Measurements from ENCODE around the gene CLDN18.

The CLDN18 gene

GRCh38 chr3:138047596-138048158, 37.7 kb downstream of the CLDN18 start:
- H3K36me3 ChIP-seq (ENCODE audit: control insufficient read depth, insufficient read depth, low read length): no peaks in the 10 kb centered on the region
- no peaks in the 10 kb centered on the region for H3K9me3 ChIP-seq (ENCODE audit: control insufficient read depth, insufficient read depth, low read length)
- H3K9ac ChIP-seq (ENCODE audit: low read depth, low read length): no peak overlapping the region
- no peaks in the 10 kb centered on the region for H3K27me3 ChIP-seq (ENCODE audit: control insufficient read depth, insufficient read depth, low read length)
- H3K4me3 ChIP-seq (ENCODE audit: low read depth, low read length): no peak overlapping the region
- peaks cover 6% of the 10 kb centered on the region for H3K4me1 ChIP-seq (ENCODE audit: control insufficient read depth, insufficient read depth, low read length)

GRCh38 chr3:138049157-138049919, 39.4 kb downstream of the CLDN18 start:
- Histone ChIP-seq H3K4me1 (ENCODE audit: control insufficient read depth, insufficient read depth, low read length) (peaks cover 6% of the 10 kb centered on the region), H3K4me3 (ENCODE audit: low read depth, low read length) (no peak overlapping the region), H3K36me3 (ENCODE audit: control insufficient read depth, insufficient read depth, low read length) (no peaks in the 10 kb centered on the region), H3K27me3 (ENCODE audit: control insufficient read depth, insufficient read depth, low read length) (no peaks in the 10 kb centered on the region), H3K9ac (ENCODE audit: low read depth, low read length) (no peak overlapping the region), H3K9me3 (ENCODE audit: control insufficient read depth, insufficient read depth, low read length) (no peaks in the 10 kb centered on the region)

GRCh38 chr3:138051947-138052802, 42.2 kb downstream of the CLDN18 start:
- H3K9ac ChIP-seq (ENCODE audit: low read depth, low read length): no peak overlapping the region
- H3K36me3 ChIP-seq (ENCODE audit: control insufficient read depth, insufficient read depth, low read length): no peaks in the 10 kb centered on the region
- H3K27me3 ChIP-seq (ENCODE audit: control insufficient read depth, insufficient read depth, low read length): no peaks in the 10 kb centered on the region
- no peak overlapping the region for H3K4me3 ChIP-seq (ENCODE audit: low read depth, low read length)
- H3K4me1 ChIP-seq (ENCODE audit: control insufficient read depth, insufficient read depth, low read length): peaks cover 3% of the 10 kb centered on the region
- no peaks in the 10 kb centered on the region for H3K9me3 ChIP-seq (ENCODE audit: control insufficient read depth, insufficient read depth, low read length)

- H3K36me3 ChIP-seq (ENCODE audit: control insufficient read depth, insufficient read depth, low read length): no peaks in the 10 kb centered on the region
These were observed 44.1 kb downstream of the CLDN18 start for GRCh38 chr3:138054057-138054456.

GRCh38 chr3:138057384-138057783, 47.4 kb downstream of the CLDN18 start:
- peaks cover under 1% of the 10 kb centered on the region for H3K36me3 ChIP-seq (ENCODE audit: control insufficient read depth, insufficient read depth, low read length)
- no peak overlapping the region for H3K4me3 ChIP-seq (ENCODE audit: low read depth, low read length)
- H3K9me3 ChIP-seq (ENCODE audit: control insufficient read depth, insufficient read depth, low read length): no peaks in the 10 kb centered on the region
- H3K9ac ChIP-seq (ENCODE audit: low read depth, low read length): no peak overlapping the region
- H3K27me3 ChIP-seq (ENCODE audit: control insufficient read depth, insufficient read depth, low read length): no peaks in the 10 kb centered on the region
- H3K4me1 ChIP-seq (ENCODE audit: control insufficient read depth, insufficient read depth, low read length): peaks cover 3% of the 10 kb centered on the region

More at GRCh38 chr3:138054057-138054456, 44.1 kb downstream of the CLDN18 start:
- Histone ChIP-seq H3K4me3 (ENCODE audit: low read depth, low read length) (no peak overlapping the region), H3K9ac (ENCODE audit: low read depth, low read length) (no peak overlapping the region), H3K9me3 (ENCODE audit: control insufficient read depth, insufficient read depth, low read length) (no peaks in the 10 kb centered on the region), H3K4me1 (ENCODE audit: control insufficient read depth, insufficient read depth, low read length) (no peaks in the 10 kb centered on the region), H3K27me3 (ENCODE audit: control insufficient read depth, insufficient read depth, low read length) (no peaks in the 10 kb centered on the region)

- H3K4me3 ChIP-seq (ENCODE audit: low read depth, low read length): no peak overlapping the region
- H3K4me1 ChIP-seq (ENCODE audit: control insufficient read depth, insufficient read depth, low read length): peaks cover 3% of the 10 kb centered on the region
- H3K27me3 ChIP-seq (ENCODE audit: control insufficient read depth, insufficient read depth, low read length): no peaks in the 10 kb centered on the region
- H3K9me3 ChIP-seq (ENCODE audit: control insufficient read depth, insufficient read depth, low read length): no peaks in the 10 kb centered on the region
- H3K36me3 ChIP-seq (ENCODE audit: control insufficient read depth, insufficient read depth, low read length): peaks cover 8% of the 10 kb centered on the region
- H3K9ac ChIP-seq (ENCODE audit: low read depth, low read length): no peak overlapping the region
These were observed 49.3 kb downstream of the CLDN18 start for GRCh38 chr3:138059261-138059660.

GRCh38 chr3:138060792-138061191, 50.8 kb downstream of the CLDN18 start:
- no peaks in the 10 kb centered on the region for H3K27me3 ChIP-seq (ENCODE audit: control insufficient read depth, insufficient read depth, low read length)
- H3K4me1 ChIP-seq (ENCODE audit: control insufficient read depth, insufficient read depth, low read length): peaks cover 3% of the 10 kb centered on the region
- H3K9ac ChIP-seq (ENCODE audit: low read depth, low read length): no peak overlapping the region
- H3K9me3 ChIP-seq (ENCODE audit: control insufficient read depth, insufficient read depth, low read length): no peaks in the 10 kb centered on the region
- peaks cover 10% of the 10 kb centered on the region for H3K36me3 ChIP-seq (ENCODE audit: control insufficient read depth, insufficient read depth, low read length)
- H3K4me3 ChIP-seq (ENCODE audit: low read depth, low read length): no peak overlapping the region

GRCh38 chr3:138062037-138062436, 52.1 kb downstream of the CLDN18 start:
- Histone ChIP-seq H3K9ac (ENCODE audit: low read depth, low read length) (no peak overlapping the region), H3K36me3 (ENCODE audit: control insufficient read depth, insufficient read depth, low read length) (peaks cover 14% of the 10 kb centered on the region), H3K4me3 (ENCODE audit: low read depth, low read length) (no peak overlapping the region), H3K9me3 (ENCODE audit: control insufficient read depth, insufficient read depth, low read length) (no peaks in the 10 kb centered on the region), H3K4me1 (ENCODE audit: control insufficient read depth, insufficient read depth, low read length) (peaks cover 3% of the 10 kb centered on the region), H3K27me3 (ENCODE audit: control insufficient read depth, insufficient read depth, low read length) (no peaks in the 10 kb centered on the region)

- Histone ChIP-seq H3K4me3 (ENCODE audit: low read depth, low read length) (no peak overlapping the region), H3K9me3 (ENCODE audit: control insufficient read depth, insufficient read depth, low read length) (no peaks in the 10 kb centered on the region), H3K4me1 (ENCODE audit: control insufficient read depth, insufficient read depth, low read length) (peaks cover 3% of the 10 kb centered on the region), H3K36me3 (ENCODE audit: control insufficient read depth, insufficient read depth, low read length) (peaks cover 14% of the 10 kb centered on the region), H3K9ac (ENCODE audit: low read depth, low read length) (no peak overlapping the region), H3K27me3 (ENCODE audit: control insufficient read depth, insufficient read depth, low read length) (no peaks in the 10 kb centered on the region)
These were observed 52.7 kb downstream of the CLDN18 start for GRCh38 chr3:138062626-138063025.

- no peak overlapping the region for H3K9ac ChIP-seq (ENCODE audit: low read depth, low read length)
- no peaks in the 10 kb centered on the region for H3K27me3 ChIP-seq (ENCODE audit: control insufficient read depth, insufficient read depth, low read length)
- H3K9me3 ChIP-seq (ENCODE audit: control insufficient read depth, insufficient read depth, low read length): no peaks in the 10 kb centered on the region
- H3K4me1 ChIP-seq (ENCODE audit: control insufficient read depth, insufficient read depth, low read length): peaks cover 3% of the 10 kb centered on the region
- H3K4me3 ChIP-seq (ENCODE audit: low read depth, low read length): no peak overlapping the region
- H3K36me3 ChIP-seq (ENCODE audit: control insufficient read depth, insufficient read depth, low read length): peaks cover 14% of the 10 kb centered on the region
These were observed 53.5 kb downstream of the CLDN18 start for GRCh38 chr3:138063416-138063815.

GRCh38 chr3:138065949-138066348, 56.0 kb downstream of the CLDN18 start:
- Histone ChIP-seq H3K27me3 (ENCODE audit: control insufficient read depth, insufficient read depth, low read length) (no peaks in the 10 kb centered on the region), H3K9me3 (ENCODE audit: control insufficient read depth, insufficient read depth, low read length) (no peaks in the 10 kb centered on the region), H3K9ac (ENCODE audit: low read depth, low read length) (no peak overlapping the region), H3K4me3 (ENCODE audit: low read depth, low read length) (no peak overlapping the region), H3K4me1 (ENCODE audit: control insufficient read depth, insufficient read depth, low read length) (no peaks in the 10 kb centered on the region), H3K36me3 (ENCODE audit: control insufficient read depth, insufficient read depth, low read length) (peaks cover 14% of the 10 kb centered on the region)
